ENCODE results near the gene POU1F1. TPM values are rescaled to one million over a fixed set of nuclear protein-coding genes. Genes with fewer than 3 reads are reported as not detected.

POU1F1 gene
- total RNA-seq, 1 donor from 2014 or later: not detected

DNA sequence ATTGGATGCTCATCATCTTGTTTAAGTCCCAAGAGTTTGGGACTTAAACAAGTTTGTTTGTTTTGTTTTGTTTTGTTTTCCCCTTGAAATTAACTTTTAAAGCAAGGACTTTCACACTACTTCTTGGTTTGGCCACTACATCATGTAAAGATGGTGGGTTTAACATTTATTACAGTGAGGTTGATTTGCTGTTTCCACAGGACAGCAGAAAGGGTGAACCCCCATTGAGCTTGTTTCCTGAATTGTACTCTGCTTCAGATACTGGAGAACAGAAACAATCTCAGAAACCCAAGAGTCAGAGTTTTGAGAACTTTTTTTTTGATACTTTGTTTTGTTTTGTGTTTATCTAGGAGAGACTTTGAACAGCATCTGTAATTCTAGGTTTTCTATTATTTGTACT lies 6.7 kb downstream of the POU1F1 start:
- Mint-ChIP-seq H3K27ac (ENCODE audit: unreplicated experiment) (no peak overlapping the region), H3K36me3 (ENCODE audit: low read depth) (no peaks in the 10 kb centered on the region), H3K27me3 (ENCODE audit: low read depth) (no peaks in the 10 kb centered on the region), H3K9me3 (no peaks in the 10 kb centered on the region), H3K4me1 (no peaks in the 10 kb centered on the region), H3K4me3 (no peak overlapping the region)
- TF ChIP-seq, protein P1, sequence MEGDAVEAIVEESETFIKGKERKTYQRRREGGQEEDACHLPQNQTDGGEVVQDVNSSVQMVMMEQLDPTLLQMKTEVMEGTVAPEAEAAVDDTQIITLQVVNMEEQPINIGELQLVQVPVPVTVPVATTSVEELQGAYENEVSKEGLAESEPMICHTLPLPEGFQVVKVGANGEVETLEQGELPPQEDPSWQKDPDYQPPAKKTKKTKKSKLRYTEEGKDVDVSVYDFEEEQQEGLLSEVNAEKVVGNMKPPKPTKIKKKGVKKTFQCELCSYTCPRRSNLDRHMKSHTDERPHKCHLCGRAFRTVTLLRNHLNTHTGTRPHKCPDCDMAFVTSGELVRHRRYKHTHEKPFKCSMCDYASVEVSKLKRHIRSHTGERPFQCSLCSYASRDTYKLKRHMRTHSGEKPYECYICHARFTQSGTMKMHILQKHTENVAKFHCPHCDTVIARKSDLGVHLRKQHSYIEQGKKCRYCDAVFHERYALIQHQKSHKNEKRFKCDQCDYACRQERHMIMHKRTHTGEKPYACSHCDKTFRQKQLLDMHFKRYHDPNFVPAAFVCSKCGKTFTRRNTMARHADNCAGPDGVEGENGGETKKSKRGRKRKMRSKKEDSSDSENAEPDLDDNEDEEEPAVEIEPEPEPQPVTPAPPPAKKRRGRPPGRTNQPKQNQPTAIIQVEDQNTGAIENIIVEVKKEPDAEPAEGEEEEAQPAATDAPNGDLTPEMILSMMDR (conservative IDR thresholded peaks at IDR 0.05): no peak
- DNase-seq (ENCODE audit: low read depth, low spot score): no peak

DNA sequence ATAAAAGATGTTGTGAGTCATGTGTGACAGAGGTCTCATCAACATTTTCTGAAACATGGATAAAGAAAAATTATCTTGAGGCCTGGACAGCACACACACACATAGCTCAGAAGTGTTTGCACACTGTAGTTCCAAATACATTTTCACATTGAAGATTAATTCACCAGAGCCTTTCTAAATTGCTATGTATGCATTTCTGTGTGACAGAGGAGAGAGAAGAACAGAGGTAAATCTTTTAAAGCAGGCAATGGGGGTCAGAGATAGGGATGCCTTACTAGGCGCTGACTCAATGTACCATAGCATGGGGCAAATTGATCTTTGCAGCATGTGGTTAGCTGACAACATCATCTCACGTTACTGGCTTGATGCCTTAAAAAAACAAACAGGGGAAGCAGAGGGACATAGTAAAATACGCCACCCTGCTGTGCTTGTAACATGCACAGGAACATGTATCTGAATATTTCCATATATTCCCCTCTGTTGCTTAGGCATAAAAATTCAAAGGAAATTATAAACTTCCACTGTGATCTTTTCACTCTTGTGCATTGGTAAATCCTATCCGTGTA lies 7.7 kb downstream of the POU1F1 start:
- H3K9me3 Mint-ChIP-seq: no peaks in the 10 kb centered on the region
- no peaks in the 10 kb centered on the region for H3K36me3 Mint-ChIP-seq (ENCODE audit: low read depth)
- TF ChIP-seq, protein P1 (conservative IDR thresholded peaks at IDR 0.05): no peak
- no peak overlapping the region for H3K27ac Mint-ChIP-seq (ENCODE audit: unreplicated experiment)
- no peaks in the 10 kb centered on the region for H3K27me3 Mint-ChIP-seq (ENCODE audit: low read depth)
- H3K4me1 Mint-ChIP-seq: no peaks in the 10 kb centered on the region
- no peak for DNase-seq (ENCODE audit: low read depth, low spot score)
- no peak overlapping the region for H3K4me3 Mint-ChIP-seq

DNA sequence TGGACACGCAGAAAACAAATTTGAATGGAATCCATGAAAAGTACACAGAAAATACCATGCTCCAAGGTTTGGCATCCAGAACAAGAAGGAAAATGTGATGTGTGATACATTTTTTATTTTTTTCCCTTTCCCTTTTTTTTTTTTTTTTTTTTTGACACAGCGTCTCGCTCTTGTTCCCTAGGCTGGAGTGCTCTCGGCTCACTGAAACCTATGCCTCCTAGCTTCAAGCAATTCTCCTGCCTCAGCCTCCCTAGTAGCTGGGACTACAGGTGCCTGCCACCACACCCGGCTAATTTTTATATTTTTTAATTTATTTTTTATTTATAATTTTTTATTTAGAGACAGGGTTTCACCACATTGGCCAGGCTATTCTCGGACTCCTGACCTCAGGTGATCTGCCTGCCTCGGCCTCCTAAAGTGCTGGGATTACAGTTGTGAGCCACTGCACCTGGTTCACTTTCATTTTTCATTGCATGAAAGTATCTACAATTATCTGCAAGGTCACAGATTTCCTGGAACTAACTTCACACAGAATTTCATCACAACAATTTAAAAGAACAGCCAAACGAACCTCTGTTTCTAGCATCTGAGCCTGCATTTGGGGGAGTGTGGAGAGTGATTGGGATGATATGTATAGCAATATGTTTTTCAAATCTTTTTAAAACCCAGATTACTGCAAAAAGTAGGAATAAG lies 8.3 kb downstream of the POU1F1 start:
- Mint-ChIP-seq H3K4me1 (no peaks in the 10 kb centered on the region), H3K9me3 (no peaks in the 10 kb centered on the region), H3K36me3 (ENCODE audit: low read depth) (no peaks in the 10 kb centered on the region), H3K27me3 (ENCODE audit: low read depth) (no peaks in the 10 kb centered on the region), H3K4me3 (no peak overlapping the region), H3K27ac (ENCODE audit: unreplicated experiment) (no peak overlapping the region)
- DNase-seq (ENCODE audit: low read depth, low spot score): no peak
- TF ChIP-seq, protein P1 (conservative IDR thresholded peaks at IDR 0.05): no peak

DNA sequence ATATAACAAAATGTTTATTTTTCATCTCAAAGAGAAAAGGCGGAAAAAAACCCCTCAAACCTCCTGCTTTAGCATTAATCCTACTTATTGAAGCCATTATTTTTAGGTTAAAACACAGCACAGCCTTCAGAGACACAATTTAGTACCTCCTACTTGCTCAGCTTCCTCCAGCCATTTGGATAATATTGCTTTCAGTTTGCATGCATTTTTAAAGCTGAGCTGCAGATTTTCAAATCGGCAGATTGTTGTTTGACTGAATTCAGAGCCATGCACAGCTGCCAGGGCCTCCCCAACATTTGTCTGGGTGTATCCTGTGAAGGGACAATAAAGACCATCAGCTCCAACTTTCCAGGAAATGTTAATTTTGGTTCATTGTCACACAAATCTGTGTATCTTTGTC lies 14.5 kb downstream of the POU1F1 start:
- peaks cover 4% of the 10 kb centered on the region for H3K27me3 Mint-ChIP-seq (ENCODE audit: low read depth)
- no peak overlapping the region for H3K4me3 Mint-ChIP-seq
- no peaks in the 10 kb centered on the region for H3K36me3 Mint-ChIP-seq (ENCODE audit: low read depth)
- H3K27ac Mint-ChIP-seq (ENCODE audit: unreplicated experiment): no peak overlapping the region
- TF ChIP-seq, protein P1 (conservative IDR thresholded peaks at IDR 0.05): no peak
- H3K4me1 Mint-ChIP-seq: peaks cover 5% of the 10 kb centered on the region
- H3K9me3 Mint-ChIP-seq: no peaks in the 10 kb centered on the region
- no peak for DNase-seq (ENCODE audit: low read depth, low spot score)

DNA sequence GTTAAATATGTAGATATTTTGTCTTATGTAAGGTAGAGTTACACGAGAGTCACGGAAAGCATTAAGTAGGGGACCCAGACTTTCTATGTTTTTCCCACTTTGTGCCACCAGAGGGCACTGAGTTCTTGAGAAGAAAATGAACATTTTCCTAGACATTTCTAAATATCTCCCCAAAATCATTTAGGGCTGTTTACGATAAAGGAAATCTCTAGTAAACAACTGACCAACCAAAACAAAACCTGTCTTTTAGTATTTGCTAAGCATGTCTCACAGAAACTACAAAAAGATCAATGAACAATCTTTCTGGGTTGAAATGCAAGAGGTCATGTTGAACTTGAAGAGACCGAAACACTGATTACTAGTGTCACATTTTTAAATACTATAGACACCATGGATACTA lies 16.1 kb downstream of the POU1F1 start:
- Mint-ChIP-seq H3K27ac (ENCODE audit: unreplicated experiment) (no peak overlapping the region), H3K4me3 (no peak overlapping the region), H3K27me3 (ENCODE audit: low read depth) (peaks cover 4% of the 10 kb centered on the region), H3K9me3 (no peaks in the 10 kb centered on the region), H3K4me1 (peaks cover 5% of the 10 kb centered on the region), H3K36me3 (ENCODE audit: low read depth) (no peaks in the 10 kb centered on the region)
- DNase-seq (ENCODE audit: low read depth, low spot score): peak; percentile 51
- TF ChIP-seq, protein P1 (conservative IDR thresholded peaks at IDR 0.05): peak; percentile 74
